Lung microvascular endothelial cell (primary cell): ENCODE results near the gene TMTC2. TPM values are rescaled to one million over a fixed set of nuclear protein-coding genes. Genes with fewer than 3 reads are reported as not detected.

Experiments used
- DNase-seq, 2 donors: peaks; one replicate each; pipeline versions ENCODE4 v3.0.0 to v3.0.0-alpha.2; 2010; ENCODE audit warnings: low read depth in 2 of 2
- total RNA-seq: library from RNA; depleted of rRNA; stranded (reverse); fragments of >200 nt; gene quantifications from 2 replicates; pipeline ENCODE4 v1.2.1, GENCODE V29; 2014

Gene TMTC2
- total RNA-seq, 1 donor from 2014 or later: 13.9 TPM

- no peak for DNase-seq
Observed at GRCh38 chr12:82877963-82878362, 191.3 kb downstream of the TMTC2 start.

- DNase-seq: peak; percentile 2 to 30
Observed at GRCh38 chr12:82880442-82880901, 193.8 kb downstream of the TMTC2 start.

- no peak for DNase-seq
Observed at GRCh38 chr12:82883394-82884355, 197.0 kb downstream of the TMTC2 start.

DNA sequence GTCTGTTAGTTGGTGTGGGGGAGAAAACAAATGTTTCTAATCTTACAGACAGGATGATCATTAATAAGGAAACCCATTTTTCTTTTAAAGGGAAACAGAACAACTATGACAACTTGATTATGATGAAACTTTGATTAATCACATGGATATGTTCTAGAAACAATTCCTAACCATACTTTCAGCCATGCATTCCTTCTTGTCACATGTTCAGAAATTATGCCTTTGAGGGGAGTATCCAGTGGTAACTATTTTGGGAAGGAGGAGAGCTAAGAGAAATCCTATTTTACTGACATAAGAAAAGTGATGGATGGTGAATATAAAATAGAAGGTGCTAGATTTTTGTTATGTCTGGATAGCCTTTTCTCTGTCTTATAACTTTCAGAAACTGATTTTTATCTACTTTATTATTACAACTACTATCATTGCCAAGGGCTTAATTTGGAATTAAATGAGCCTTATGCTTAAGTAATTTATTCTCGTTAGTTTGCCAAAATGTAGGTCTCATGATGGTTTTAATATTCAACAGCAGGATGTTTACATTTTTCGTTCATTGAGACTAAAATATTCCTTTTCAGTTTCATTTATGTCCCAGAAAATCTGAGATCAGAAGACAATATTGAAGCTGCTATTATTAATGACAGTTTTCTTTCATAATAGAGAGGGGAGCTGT is 200.1 kb downstream of the TMTC2 start:
- no peak for DNase-seq

- peak; percentile 8 to 19 for DNase-seq
Observed at GRCh38 chr12:82893896-82894295, 207.2 kb downstream of the TMTC2 start.

DNA sequence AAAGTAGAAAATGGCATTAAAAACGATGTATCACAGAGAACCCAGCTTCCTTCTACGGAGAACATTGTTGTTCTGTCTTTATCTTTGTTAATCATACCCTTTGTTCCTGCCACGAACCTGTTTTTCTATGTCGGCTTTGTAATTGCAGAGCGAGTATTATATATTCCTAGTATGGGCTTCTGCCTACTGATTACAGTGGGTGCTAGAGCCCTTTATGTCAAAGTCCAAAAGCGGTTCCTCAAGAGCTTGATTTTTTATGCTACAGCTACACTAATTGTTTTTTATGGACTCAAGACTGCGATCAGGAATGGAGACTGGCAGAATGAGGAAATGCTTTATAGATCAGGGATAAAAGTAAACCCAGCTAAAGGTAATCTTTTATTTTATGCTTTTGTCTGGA is 209.6 kb downstream of the TMTC2 start:
- no peak for DNase-seq

- peak in 1 of 2 donors; percentile 16 for DNase-seq
Observed at GRCh38 chr12:82896979-82897378, 210.3 kb downstream of the TMTC2 start.

- DNase-seq: no peak
Observed at GRCh38 chr12:82898441-82898840, 211.7 kb downstream of the TMTC2 start.

DNA sequence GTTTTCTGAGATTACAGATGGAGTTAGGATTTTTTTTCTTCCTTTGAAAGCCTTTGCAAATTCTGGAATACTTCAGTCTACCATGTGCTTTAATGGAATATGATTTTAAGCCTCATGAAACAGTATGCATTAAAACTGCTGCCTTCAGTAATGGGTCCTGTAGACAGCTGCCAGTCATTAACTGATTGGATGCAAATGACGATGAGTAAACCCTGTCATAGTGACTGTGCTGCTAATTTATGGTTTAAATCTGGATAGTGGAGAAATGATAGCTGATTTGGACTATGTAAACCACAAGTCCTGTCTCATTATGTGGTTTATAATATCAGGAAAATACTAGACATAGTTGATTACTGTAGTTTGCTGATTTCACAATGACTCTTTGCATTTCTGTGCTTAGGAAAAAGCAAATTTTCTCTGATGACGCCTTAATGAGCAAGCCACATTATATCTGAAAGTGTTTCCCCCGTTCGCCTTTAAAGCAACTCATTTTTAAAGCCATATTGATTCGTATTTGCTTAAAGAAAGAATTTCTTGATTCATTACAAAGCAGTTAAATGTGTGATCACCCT is 217.6 kb downstream of the TMTC2 start:
- DNase-seq: no peak

DNA sequence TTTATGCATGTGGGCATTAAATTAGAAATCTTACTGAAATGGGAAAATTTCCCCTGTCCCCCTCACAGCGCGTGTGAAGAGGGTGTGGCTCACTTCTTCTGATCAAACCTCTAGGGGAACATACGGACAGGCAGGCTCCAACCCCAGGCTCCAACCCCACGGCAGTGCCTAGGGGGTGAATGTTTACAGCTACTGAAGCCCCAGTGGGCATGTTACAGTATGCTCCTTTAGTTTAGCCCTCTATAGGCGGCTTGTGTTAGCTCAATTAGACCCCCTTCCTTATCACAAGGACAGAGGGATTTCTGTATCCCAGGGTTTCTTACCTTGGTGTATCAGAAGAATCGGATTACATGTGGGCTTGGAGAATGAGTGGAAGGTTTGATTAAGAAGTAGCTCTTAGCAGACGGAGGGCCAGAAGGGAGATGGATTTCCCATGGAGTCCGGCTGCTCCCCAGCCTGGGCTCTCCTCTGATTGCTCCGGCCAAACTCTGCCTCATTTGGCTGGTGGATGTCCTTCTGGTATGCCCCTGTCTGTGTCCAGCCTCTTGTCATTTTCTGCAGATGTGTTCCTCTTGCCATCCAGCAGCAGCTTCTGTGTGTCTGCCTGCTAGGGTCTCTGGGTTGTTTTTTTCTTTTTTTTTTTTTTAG is 223.7 kb downstream of the TMTC2 start:
- no peak for DNase-seq

DNA sequence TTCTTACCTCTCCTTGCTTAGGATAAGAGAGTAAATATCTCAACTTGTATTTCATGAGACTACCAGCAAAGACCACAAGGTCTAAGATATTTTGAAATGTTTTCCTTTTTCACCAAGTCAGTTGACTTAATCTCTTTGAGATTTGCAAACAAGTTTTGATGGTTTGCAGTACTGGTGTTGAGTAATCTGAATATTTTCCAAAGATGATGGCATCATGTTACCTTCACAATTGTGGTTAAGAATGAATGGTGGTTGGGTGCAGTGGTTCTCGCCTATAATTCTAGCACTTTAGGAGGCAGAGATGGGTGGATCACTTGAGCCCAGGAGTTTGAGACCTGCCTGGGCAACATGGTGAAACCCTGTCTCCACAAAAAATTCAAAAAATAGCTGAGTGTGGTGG is 225.7 kb downstream of the TMTC2 start:
- no peak for DNase-seq

DNA sequence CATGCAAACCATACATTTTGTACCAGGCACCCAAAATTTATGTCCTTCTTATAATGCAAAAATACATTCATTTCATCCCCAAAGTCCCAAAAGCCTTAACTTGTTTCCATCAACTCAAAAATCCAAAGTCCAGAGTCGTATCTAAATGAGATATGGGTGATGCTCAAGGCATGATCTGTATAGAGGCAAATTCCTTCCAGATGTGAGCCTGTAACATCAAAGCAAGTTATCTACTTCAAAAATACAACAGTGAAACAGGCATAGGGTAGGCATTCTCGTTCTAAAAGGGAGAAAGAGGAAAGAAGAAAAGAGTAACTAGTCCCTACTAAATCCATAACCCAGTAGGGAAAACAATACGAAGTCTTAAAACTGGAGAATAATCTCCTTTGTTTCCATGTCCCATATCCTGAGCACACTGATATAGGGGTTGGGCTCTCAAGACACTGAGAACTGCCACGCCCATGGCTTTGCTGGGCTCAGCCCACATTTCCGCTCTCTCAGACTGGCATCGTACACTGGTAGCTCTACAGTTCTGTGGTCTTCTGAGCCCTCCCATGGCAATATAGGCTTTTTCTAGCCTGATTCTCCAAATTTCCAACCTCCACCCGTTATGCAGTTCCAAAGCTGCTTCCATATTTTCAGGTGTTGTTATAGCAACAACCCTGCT is 232.8 kb downstream of the TMTC2 start:
- DNase-seq: no peak

DNA sequence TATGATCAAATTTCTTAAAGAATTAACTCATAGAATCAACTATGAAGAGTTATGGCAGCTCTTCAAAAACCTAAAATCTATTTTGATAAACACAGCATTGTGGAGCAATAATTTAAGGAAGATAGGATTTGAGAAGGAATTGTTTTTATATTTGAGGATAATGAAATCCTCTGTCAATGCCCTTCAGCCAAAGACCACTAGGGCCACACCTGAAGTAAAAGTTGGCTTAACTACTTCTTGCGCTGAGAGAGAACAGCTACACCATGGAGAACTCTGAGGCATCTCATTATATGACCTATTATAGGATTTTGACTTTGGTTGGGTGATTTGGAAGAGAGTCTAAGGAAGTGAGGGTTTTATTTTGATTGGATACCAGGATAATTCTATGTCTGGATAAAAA is 237.2 kb downstream of the TMTC2 start:
- no peak for DNase-seq

GRCh38 chr12:82926630-82927029 is 239.9 kb downstream of the TMTC2 start:
- DNase-seq: no peak

DNA sequence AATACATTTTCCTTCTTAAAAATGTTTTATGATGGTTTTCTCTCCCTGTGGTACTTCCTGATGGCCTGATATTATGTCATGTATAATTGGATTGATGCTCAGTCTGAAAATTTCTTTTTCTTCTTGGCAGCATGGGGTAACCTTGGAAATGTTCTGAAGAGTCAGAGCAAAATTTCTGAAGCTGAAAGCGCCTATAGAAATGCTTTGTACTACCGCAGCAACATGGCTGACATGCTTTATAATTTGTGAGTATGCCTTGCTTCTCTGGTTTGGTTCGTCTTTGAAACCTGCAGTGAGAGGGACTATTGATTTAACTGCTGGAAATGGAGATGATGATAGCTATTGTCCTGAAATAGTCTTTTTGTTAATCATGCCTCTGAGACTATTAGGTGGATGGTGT is 243.6 kb downstream of the TMTC2 start:
- DNase-seq: no peak

DNA sequence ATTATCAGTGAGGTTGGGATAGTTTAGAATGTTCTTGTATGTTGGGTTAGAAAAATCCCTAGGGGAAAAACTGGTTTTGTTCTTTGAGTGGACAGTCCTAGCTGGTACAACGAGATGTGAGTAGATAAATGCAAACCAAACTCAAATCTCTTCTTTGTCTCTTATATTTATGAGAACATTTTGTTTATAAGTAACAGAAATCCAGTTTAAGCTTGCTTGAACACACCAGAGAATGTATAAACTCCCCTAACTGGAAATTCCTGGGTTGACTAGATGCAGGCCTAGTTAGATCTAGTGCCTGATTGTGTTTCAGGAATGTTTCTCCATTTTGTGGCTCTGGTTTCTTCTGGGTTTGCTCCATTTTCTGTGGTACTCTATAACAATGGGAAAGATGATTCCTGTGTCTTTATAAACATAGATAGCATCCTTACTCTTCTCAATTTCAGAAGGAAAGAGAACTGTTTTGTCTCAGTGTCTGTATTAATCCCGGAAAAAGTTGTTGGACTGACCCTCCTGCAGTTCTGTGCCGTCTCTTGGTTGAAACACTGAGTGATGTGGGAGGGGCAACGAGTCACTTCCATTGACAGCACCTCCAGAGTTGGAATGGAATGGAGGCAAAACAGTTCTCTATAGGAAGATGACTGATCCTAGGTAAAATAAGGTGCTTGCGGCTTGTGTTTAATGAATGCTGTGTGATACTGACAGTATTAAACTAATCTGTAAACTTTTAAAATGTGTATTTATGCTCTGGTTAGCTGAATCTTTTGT is 244.8 kb downstream of the TMTC2 start:
- DNase-seq: no peak

DNA sequence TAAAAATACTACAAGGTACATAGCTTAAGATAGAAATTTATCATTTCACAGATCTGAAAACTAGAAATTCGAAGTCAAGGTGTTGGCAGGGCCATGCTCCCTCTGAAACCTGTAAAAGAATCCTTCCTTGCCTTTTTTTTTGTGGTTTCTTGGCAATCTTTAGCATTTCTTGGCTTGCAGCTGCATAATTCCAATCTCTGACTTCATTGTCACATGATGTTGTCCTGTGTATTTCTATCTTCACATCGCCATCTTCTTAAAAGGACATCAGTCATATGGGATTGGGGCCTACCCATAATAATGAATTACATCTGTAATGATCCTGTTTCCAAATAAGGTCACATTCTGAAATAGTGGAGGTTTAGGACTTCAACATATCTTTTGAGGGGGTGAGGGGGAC is 250.4 kb downstream of the TMTC2 start:
- DNase-seq: no peak

GRCh38 chr12:82942521-82942920 is 255.8 kb downstream of the TMTC2 start:
- DNase-seq: no peak

GRCh38 chr12:82942991-82943401 is 256.3 kb downstream of the TMTC2 start:
- DNase-seq: no peak

DNA sequence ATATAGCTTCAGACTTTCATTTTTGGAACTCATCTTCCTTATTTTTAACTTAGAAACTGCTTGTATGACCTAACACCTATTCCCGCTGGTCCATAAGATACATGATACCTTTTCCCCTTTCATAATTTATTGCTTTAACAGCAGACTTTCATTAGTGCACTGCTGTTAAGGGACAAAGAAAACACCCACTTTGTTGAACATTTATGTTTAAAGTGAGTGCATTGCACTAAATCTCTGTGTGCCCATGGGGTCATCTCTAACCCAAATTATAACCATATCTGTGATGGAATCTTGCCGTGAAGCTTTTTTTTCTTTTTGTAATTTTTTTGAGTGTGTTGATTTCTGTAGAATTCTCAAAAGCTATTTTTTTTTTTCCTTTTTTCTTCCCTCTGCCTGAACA is 261.8 kb downstream of the TMTC2 start:
- DNase-seq: no peak
